Eye (tissue), 1 donor: ENCODE measurements around the gene ADIPOR1.
"Not testable (repeated sequence)": the region's sequence is repeated elsewhere in the genome, so short reads cannot be mapped to it uniquely, and the experiment has no call there.

ENCODE experiments used
- DNase-seq: peaks from one replicate; pipeline ENCODE4 v3.0.0-alpha.2; 2015

ADIPOR1 gene

GRCh38 chr1:202957733-202958543, at the start of gene ADIPOR1:
ADIPOR1 (minus strand) TSS chr1:202958312; CDS start chr1:202951070, 7,242 bp downstream.
- DNase-seq = peak; percentile 92

- peak; percentile 99 for DNase-seq
These were observed 49.1 kb upstream of the ADIPOR1 start, which contains the start of gene TMEM183A for GRCh38 chr1:203006948-203007871. TMEM183A (plus strand) TSS chr1:203007374; CDS start chr1:203007466, 92 bp downstream.

- DNase-seq = not testable (repeated sequence)
These were observed 47.5 kb upstream of the ADIPOR1 start for GRCh38 chr1:203005395-203006142.

GRCh38 chr1:203002951-203003350, 44.8 kb upstream of the ADIPOR1 start:
- DNase-seq = no peak

GRCh38 chr1:203001986-203002385, 43.9 kb upstream of the ADIPOR1 start:
- no peak for DNase-seq

- DNase-seq = no peak
These were observed 42.3 kb upstream of the ADIPOR1 start for GRCh38 chr1:203000217-203000944.

- peak; percentile 79 for DNase-seq
These were observed 41.0 kb upstream of the ADIPOR1 start for GRCh38 chr1:202998836-202999750.

- no peak for DNase-seq
These were observed 36.6 kb upstream of the ADIPOR1 start for GRCh38 chr1:202994756-202995155.

GRCh38 chr1:202991112-202991511, 33.0 kb upstream of the ADIPOR1 start:
- no peak for DNase-seq

GRCh38 chr1:202989879-202990278, 31.8 kb upstream of the ADIPOR1 start:
- DNase-seq = no peak

GRCh38 chr1:202987922-202988583, 29.9 kb upstream of the ADIPOR1 start:
- DNase-seq = no peak

GRCh38 chr1:202987255-202987654, 29.1 kb upstream of the ADIPOR1 start:
- no peak for DNase-seq

- not testable (repeated sequence) for DNase-seq
These were observed 28.0 kb upstream of the ADIPOR1 start for GRCh38 chr1:202986120-202986519.

- no peak for DNase-seq
These were observed 24.8 kb upstream of the ADIPOR1 start for GRCh38 chr1:202982715-202983430.

GRCh38 chr1:202981939-202982338, 23.8 kb upstream of the ADIPOR1 start:
- DNase-seq = no peak

- no peak for DNase-seq
These were observed 21.3 kb upstream of the ADIPOR1 start for GRCh38 chr1:202979459-202979858.

GRCh38 chr1:202976633-202977032, 18.5 kb upstream of the ADIPOR1 start:
- DNase-seq = no peak

GRCh38 chr1:202974856-202975255, 16.7 kb upstream of the ADIPOR1 start:
- DNase-seq = no peak

GRCh38 chr1:202972046-202972445, 13.9 kb upstream of the ADIPOR1 start:
- no peak for DNase-seq

- peak; percentile 76 for DNase-seq
These were observed 10.8 kb upstream of the ADIPOR1 start for GRCh38 chr1:202968895-202969295.
